ENCODE results near the gene TUBG1.

TUBG1 gene

GRCh38 chr17:42629411-42630009 is 20.0 kb downstream of the TUBG1 start:
- H3K4me3 ChIP-seq (ENCODE audit: low read length) = no peak overlapping the region
- TF ChIP-seq CTCF (conservative IDR thresholded peaks at IDR 0.05; ENCODE audit: low read depth, low read length) = no peak
- no peak for DNase-seq (ENCODE audit: low read depth)

- no peak for TF ChIP-seq CTCF (conservative IDR thresholded peaks at IDR 0.05; ENCODE audit: low read depth, low read length)
- no peak for DNase-seq (ENCODE audit: low read depth)
- H3K4me3 ChIP-seq (ENCODE audit: low read length) = no peak overlapping the region
Observed at GRCh38 chr17:42632949-42633444, 23.5 kb downstream of the TUBG1 start.

GRCh38 chr17:42639525-42640113 is 30.1 kb downstream of the TUBG1 start:
- TF ChIP-seq CTCF (conservative IDR thresholded peaks at IDR 0.05; ENCODE audit: low read depth, low read length) = no peak
- H3K4me3 ChIP-seq (ENCODE audit: low read length) = no peak overlapping the region
- DNase-seq (ENCODE audit: low read depth) = no peak

- H3K4me3 ChIP-seq (ENCODE audit: low read length) = no peak overlapping the region
- no peak for DNase-seq (ENCODE audit: low read depth)
- TF ChIP-seq CTCF (conservative IDR thresholded peaks at IDR 0.05; ENCODE audit: low read depth, low read length) = no peak
Observed at GRCh38 chr17:42640121-42640520, 30.6 kb downstream of the TUBG1 start.

- H3K4me3 ChIP-seq (ENCODE audit: low read length) = no peak overlapping the region
- DNase-seq (ENCODE audit: low read depth) = no peak
- no peak for TF ChIP-seq CTCF (conservative IDR thresholded peaks at IDR 0.05; ENCODE audit: low read depth, low read length)
Observed at GRCh38 chr17:42642336-42642735, 32.9 kb downstream of the TUBG1 start.

- DNase-seq (ENCODE audit: low read depth) = no peak
- TF ChIP-seq CTCF (conservative IDR thresholded peaks at IDR 0.05; ENCODE audit: low read depth, low read length) = no peak
- H3K4me3 ChIP-seq (ENCODE audit: low read length) = no peak overlapping the region
Observed at GRCh38 chr17:42647778-42648177, 38.3 kb downstream of the TUBG1 start.

- no peak for DNase-seq (ENCODE audit: low read depth)
- no peak for TF ChIP-seq CTCF (conservative IDR thresholded peaks at IDR 0.05; ENCODE audit: low read depth, low read length)
- H3K4me3 ChIP-seq (ENCODE audit: low read length) = no peak overlapping the region
Observed at GRCh38 chr17:42651392-42651791, 41.9 kb downstream of the TUBG1 start.
